SH-SY5Y (cell line): ENCODE measurements around the gene CDH20.

Experiments
- GATA2 ChIP-seq: IDR thresholded peaks from 2 replicates; pipeline ENCODE4 v1.6.1; 2011; ENCODE audit warnings: mild to moderate bottlenecking, low read depth, low read length
- GATA3 ChIP-seq: IDR thresholded peaks from 2 replicates; pipeline ENCODE4 v1.6.1; 2011; ENCODE audit warnings: low read depth, mild to moderate bottlenecking, low read length, moderate library complexity

DNA sequence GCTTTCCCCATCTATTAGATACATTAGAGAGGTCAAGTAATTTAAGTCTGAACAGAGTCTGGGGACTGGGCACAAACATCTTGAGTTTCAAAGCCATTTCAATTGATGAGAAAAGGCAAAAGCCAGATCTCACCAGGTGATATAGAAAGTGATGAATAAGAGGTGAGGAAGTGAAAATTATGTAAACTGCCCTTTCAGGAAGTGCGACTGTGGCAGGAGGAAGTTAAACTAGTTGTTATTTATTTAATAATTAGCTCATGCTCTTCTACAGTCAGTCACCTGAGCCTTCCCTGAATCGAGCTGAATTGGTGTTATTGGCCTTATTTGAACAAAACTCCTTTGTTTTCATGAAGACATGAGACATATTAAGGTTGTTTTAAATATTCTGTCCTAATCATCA is 115.1 kb downstream of the CDH20 start:
- TF ChIP-seq GATA2 = no peak
- TF ChIP-seq GATA3 = no peak
